ENCODE data around the gene ZNF699.

ZNF699 gene

GRCh38 chr19:9289231-9289884 is 20.3 kb downstream of the ZNF699 start:
- DNase-seq (ENCODE audit: low read depth), result no peak

- DNase-seq (ENCODE audit: low read depth), result peak; percentile 4
Measured at GRCh38 chr19:9283485-9283884, 26.2 kb downstream of the ZNF699 start.

- no peak for DNase-seq (ENCODE audit: low read depth)
Measured at GRCh38 chr19:9251236-9251635, 58.4 kb downstream of the ZNF699 start.

- no peak for DNase-seq (ENCODE audit: low read depth)
Measured at GRCh38 chr19:9250630-9251029, 59.0 kb downstream of the ZNF699 start, which contains the start of gene OR7E24. TSS of gene OR7E24 (plus strand) at chr19:9250930. CDS start at chr19:9251044, 114 bp downstream.
